Tibial nerve (tissue), 4 donors: ENCODE measurements around the gene THRA.

Experiments
- EP300 ChIP-seq, 2 donors: sonication (generic); formaldehyde crosslinking; IDR thresholded peaks; one replicate each; pipeline ENCODE4 v1.6.1; 2017; ENCODE audit warnings: antibody characterized with exemption in 2 of 2, mild to moderate bottlenecking in 1 of 2
- TF ChIP-seq, protein P1 (sequence below), 5 experiments: fragments of 200-600 bp in 3 of 5; fragments of 450-650 bp in 2 of 5; sonication (generic) in 3 of 5; IDR thresholded peaks; one replicate each; pipeline ENCODE4 v1.5.1; 2016 to 2019; ENCODE audit warnings: antibody characterized with exemption in 5 of 5, mild to moderate bottlenecking in 3 of 5, moderate library complexity in 2 of 5

GRCh38 chr17:40070709-40071312 is 8.0 kb downstream of the THRA start:
- TF ChIP-seq, protein P1, sequence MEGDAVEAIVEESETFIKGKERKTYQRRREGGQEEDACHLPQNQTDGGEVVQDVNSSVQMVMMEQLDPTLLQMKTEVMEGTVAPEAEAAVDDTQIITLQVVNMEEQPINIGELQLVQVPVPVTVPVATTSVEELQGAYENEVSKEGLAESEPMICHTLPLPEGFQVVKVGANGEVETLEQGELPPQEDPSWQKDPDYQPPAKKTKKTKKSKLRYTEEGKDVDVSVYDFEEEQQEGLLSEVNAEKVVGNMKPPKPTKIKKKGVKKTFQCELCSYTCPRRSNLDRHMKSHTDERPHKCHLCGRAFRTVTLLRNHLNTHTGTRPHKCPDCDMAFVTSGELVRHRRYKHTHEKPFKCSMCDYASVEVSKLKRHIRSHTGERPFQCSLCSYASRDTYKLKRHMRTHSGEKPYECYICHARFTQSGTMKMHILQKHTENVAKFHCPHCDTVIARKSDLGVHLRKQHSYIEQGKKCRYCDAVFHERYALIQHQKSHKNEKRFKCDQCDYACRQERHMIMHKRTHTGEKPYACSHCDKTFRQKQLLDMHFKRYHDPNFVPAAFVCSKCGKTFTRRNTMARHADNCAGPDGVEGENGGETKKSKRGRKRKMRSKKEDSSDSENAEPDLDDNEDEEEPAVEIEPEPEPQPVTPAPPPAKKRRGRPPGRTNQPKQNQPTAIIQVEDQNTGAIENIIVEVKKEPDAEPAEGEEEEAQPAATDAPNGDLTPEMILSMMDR (IDR thresholded peaks at IDR 0.05) = no peak
- TF ChIP-seq EP300 (IDR thresholded peaks at IDR 0.05) = no peak
